Measurements from ENCODE around the gene PCDHA12. TPM values are rescaled to one million over a fixed set of nuclear protein-coding genes. Genes with fewer than 3 reads are reported as not detected.

PCDHA12 gene
- total RNA-seq, 2 donors from 2014 or later: 0.40 to 0.50 TPM

- no peaks in the 10 kb centered on the region for H3K36me3 ChIP-seq
- no peaks in the 10 kb centered on the region for H3K27me3 ChIP-seq (replicated peaks; ENCODE audit: insufficient read depth)
- no peak for TF ChIP-seq POLR2A (IDR thresholded peaks at IDR 0.05)
- no peak for TF ChIP-seq CTCF (IDR thresholded peaks at IDR 0.05)
- no peak for TF ChIP-seq POLR2AphosphoS5 (IDR thresholded peaks at IDR 0.05)
- no peaks in the 10 kb centered on the region for H3K4me1 ChIP-seq (replicated peaks)
- no peak for DNase-seq (ENCODE audit: low spot score)
- no peaks in the 10 kb centered on the region for H3K9me3 ChIP-seq
- intact Hi-C loops (cut with DNase I): no loop called here
- no peak overlapping the region for H3K27ac ChIP-seq
- WGBS: 37% methylated on average over 41 of the region's 41 CpGs
- no peak overlapping the region for H3K4me3 ChIP-seq
Observed at GRCh38 chr5:140883373-140883772, 8.3 kb downstream of the PCDHA12 start.

- Histone ChIP-seq H3K4me1 (replicated peaks) (no peaks in the 10 kb centered on the region), H3K9me3 (no peaks in the 10 kb centered on the region), H3K36me3 (no peaks in the 10 kb centered on the region), H3K4me3 (no peak overlapping the region), H3K27ac (no peak overlapping the region), H3K27me3 (replicated peaks; ENCODE audit: insufficient read depth) (no peaks in the 10 kb centered on the region)
- intact Hi-C loops (cut with DNase I): no loop called here
- TF ChIP-seq POLR2AphosphoS5 (IDR thresholded peaks at IDR 0.05) (no peak), POLR2A (IDR thresholded peaks at IDR 0.05) (no peak)
- WGBS: 38% methylated on average over 42 of the region's 79 CpGs
- DNase-seq (ENCODE audit: low spot score): no peak
Observed at GRCh38 chr5:140883927-140884697, 9.0 kb downstream of the PCDHA12 start.

- Histone ChIP-seq H3K27ac (no peak overlapping the region), H3K9me3 (no peaks in the 10 kb centered on the region), H3K27me3 (replicated peaks; ENCODE audit: insufficient read depth) (no peaks in the 10 kb centered on the region), H3K4me1 (replicated peaks) (no peaks in the 10 kb centered on the region), H3K36me3 (no peaks in the 10 kb centered on the region), H3K4me3 (no peak overlapping the region)
- intact Hi-C loops (cut with DNase I): no loop called here
- DNase-seq (ENCODE audit: low spot score): no peak
- 80% methylated on average over 1 of the region's 1 CpG for WGBS
- TF ChIP-seq POLR2A (IDR thresholded peaks at IDR 0.05) (no peak), POLR2AphosphoS5 (IDR thresholded peaks at IDR 0.05) (no peak), CTCF (IDR thresholded peaks at IDR 0.05) (no peak)
Observed at GRCh38 chr5:140916325-140916724, 41.2 kb downstream of the PCDHA12 start.

GRCh38 chr5:140923601-140924000 is 48.5 kb downstream of the PCDHA12 start:
- H3K27me3 ChIP-seq (replicated peaks; ENCODE audit: insufficient read depth): no peaks in the 10 kb centered on the region
- TF ChIP-seq POLR2A (IDR thresholded peaks at IDR 0.05) (no peak), POLR2AphosphoS5 (IDR thresholded peaks at IDR 0.05) (no peak), CTCF (IDR thresholded peaks at IDR 0.05) (no peak)
- intact Hi-C loops (cut with DNase I): loop anchor here (10.0 kb wide), 1 partner anchor 121 kb away; no protein-coding TSS in a partner anchor
- no peak overlapping the region for H3K27ac ChIP-seq
- H3K9me3 ChIP-seq: no peaks in the 10 kb centered on the region
- H3K4me1 ChIP-seq (replicated peaks): no peaks in the 10 kb centered on the region
- no peak overlapping the region for H3K4me3 ChIP-seq
- no peak for DNase-seq (ENCODE audit: low spot score)
- no peaks in the 10 kb centered on the region for H3K36me3 ChIP-seq
- 63% methylated on average over 4 of the region's 4 CpGs for WGBS

- Histone ChIP-seq H3K27me3 (replicated peaks; ENCODE audit: insufficient read depth) (no peaks in the 10 kb centered on the region), H3K36me3 (no peaks in the 10 kb centered on the region), H3K4me3 (peak within 1 kb of the TSS; percentile 24), H3K9me3 (no peaks in the 10 kb centered on the region), H3K27ac (no peak within 1 kb of the TSS), H3K4me1 (replicated peaks) (no peaks in the 10 kb centered on the region)
- WGBS: 9% methylated on average over 41 of the region's 41 CpGs
- TF ChIP-seq CTCF (IDR thresholded peaks at IDR 0.05): no peak
- no peak for TF ChIP-seq POLR2A (IDR thresholded peaks at IDR 0.05)
- no peak for TF ChIP-seq POLR2AphosphoS5 (IDR thresholded peaks at IDR 0.05)
- intact Hi-C loops (cut with DNase I): loop anchor here (10.0 kb wide), 1 partner anchor 119 kb away; no protein-coding TSS in a partner anchor
- DNase-seq (ENCODE audit: low spot score): no peak
Observed at GRCh38 chr5:140925806-140926442, 50.8 kb downstream of the PCDHA12 start, which contains the start of gene PCDHAC1. TSS of gene PCDHAC1 (plus strand) at chr5:140926299. CDS start at chr5:140926893, 594 bp downstream.

Measured in prostate gland (tissue), 2 donors.